ENCODE data around the gene SURF6. TPM values are rescaled to one million over a fixed set of nuclear protein-coding genes. Genes with fewer than 3 reads are reported as not detected.

SURF6 gene
- total and polyA plus RNA-seq, 2 experiments from 2014 or later = 20.2 to 24.3 TPM

DNA sequence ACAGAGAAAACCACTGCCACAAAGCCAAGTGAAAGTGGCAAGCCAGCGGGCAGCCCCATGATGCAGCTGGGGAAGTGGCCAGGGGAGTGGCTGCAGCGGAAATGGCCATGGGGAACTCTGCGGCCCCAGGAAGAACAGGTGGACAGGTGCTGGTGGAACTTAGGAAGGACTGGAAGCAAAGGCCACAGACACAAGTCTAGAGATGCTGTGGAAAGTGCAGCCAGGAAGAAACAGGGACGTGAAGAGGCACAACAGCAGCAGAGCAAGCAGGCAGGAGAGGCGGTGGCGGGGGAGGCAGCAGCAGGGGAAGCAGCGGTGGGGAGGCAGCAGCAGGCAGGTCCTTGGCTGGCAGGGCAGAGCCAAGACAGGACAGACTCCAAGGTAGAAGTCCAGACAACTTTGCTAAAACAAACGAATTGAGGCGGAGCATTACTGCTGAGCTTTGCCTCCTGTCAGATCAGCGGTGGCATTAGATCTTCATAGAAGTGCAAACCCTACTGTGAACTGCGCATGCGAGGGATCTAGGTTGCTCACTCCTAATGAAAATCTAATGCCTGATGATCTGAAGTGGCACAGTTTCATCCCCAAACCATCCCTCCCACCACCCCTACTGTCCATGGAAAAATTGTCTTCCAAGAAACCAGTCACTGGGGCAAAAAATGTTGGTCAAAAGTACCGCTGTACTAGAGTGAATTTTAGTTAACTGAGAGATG lies 11.8 kb downstream of the SURF6 start:
- Histone ChIP-seq H2AFZ (no peak overlapping the region), H4K20me1 (ENCODE audit: insufficient read depth, poor library complexity, severe bottlenecking) (no peaks in the 10 kb centered on the region), H3K4me3 (no peak overlapping the region), H3K27ac (no peak overlapping the region), H3K27me3 (no peaks in the 10 kb centered on the region), H3K9me2 (replicated peaks; ENCODE audit: insufficient read depth) (no peaks in the 10 kb centered on the region), H3K9me3 (ENCODE audit: low read depth) (no peaks in the 10 kb centered on the region), H3K4me1 (ENCODE audit: insufficient read depth) (no peaks in the 10 kb centered on the region), H3K79me2 (no peaks in the 10 kb centered on the region), H3K36me3 (replicated peaks; ENCODE audit: insufficient read depth, low read depth) (no peaks in the 10 kb centered on the region), H3K4me2 (no peak overlapping the region)
- no peak for DNase-seq (ENCODE audit: low spot score)
- WGBS (ENCODE audit: low lambda C conversion rate, missing lambda C conversion rate) = 94% methylated on average over 13 of the region's 13 CpGs
- TF ChIP-seq EZH2phosphoT487 (IDR thresholded peaks at IDR 0.05; ENCODE audit: low read depth, severe bottlenecking, unreplicated experiment) (no peak), EZH2 (IDR thresholded peaks at IDR 0.05; ENCODE audit: borderline replicate concordance) (no peak)
- TF ChIP-seq, protein P1, sequence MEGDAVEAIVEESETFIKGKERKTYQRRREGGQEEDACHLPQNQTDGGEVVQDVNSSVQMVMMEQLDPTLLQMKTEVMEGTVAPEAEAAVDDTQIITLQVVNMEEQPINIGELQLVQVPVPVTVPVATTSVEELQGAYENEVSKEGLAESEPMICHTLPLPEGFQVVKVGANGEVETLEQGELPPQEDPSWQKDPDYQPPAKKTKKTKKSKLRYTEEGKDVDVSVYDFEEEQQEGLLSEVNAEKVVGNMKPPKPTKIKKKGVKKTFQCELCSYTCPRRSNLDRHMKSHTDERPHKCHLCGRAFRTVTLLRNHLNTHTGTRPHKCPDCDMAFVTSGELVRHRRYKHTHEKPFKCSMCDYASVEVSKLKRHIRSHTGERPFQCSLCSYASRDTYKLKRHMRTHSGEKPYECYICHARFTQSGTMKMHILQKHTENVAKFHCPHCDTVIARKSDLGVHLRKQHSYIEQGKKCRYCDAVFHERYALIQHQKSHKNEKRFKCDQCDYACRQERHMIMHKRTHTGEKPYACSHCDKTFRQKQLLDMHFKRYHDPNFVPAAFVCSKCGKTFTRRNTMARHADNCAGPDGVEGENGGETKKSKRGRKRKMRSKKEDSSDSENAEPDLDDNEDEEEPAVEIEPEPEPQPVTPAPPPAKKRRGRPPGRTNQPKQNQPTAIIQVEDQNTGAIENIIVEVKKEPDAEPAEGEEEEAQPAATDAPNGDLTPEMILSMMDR (IDR thresholded peaks at IDR 0.05; ENCODE audit: poor library complexity) = no peak

GRCh38 chr9:133323211-133323610 lies 12.8 kb downstream of the SURF6 start:
- WGBS (ENCODE audit: low lambda C conversion rate, missing lambda C conversion rate) = 92% methylated on average over 10 of the region's 10 CpGs
- Histone ChIP-seq H3K9me3 (ENCODE audit: low read depth) (no peaks in the 10 kb centered on the region), H3K27ac (no peak overlapping the region), H3K4me1 (ENCODE audit: insufficient read depth) (no peaks in the 10 kb centered on the region), H3K4me2 (no peak overlapping the region), H3K9me2 (replicated peaks; ENCODE audit: insufficient read depth) (no peaks in the 10 kb centered on the region), H2AFZ (no peak overlapping the region), H3K27me3 (no peaks in the 10 kb centered on the region), H3K79me2 (no peaks in the 10 kb centered on the region), H3K4me3 (no peak overlapping the region), H3K36me3 (replicated peaks; ENCODE audit: insufficient read depth, low read depth) (no peaks in the 10 kb centered on the region), H4K20me1 (ENCODE audit: insufficient read depth, poor library complexity, severe bottlenecking) (no peaks in the 10 kb centered on the region)
- no peak for TF ChIP-seq EZH2phosphoT487 (IDR thresholded peaks at IDR 0.05; ENCODE audit: low read depth, severe bottlenecking, unreplicated experiment)
- TF ChIP-seq, protein P1 (IDR thresholded peaks at IDR 0.05; ENCODE audit: poor library complexity) = no peak
- TF ChIP-seq EZH2 (IDR thresholded peaks at IDR 0.05; ENCODE audit: borderline replicate concordance) = no peak
- no peak for DNase-seq (ENCODE audit: low spot score)

- H3K9me2 ChIP-seq (replicated peaks; ENCODE audit: insufficient read depth) = no peaks in the 10 kb centered on the region
- H3K9me3 ChIP-seq (ENCODE audit: low read depth) = no peaks in the 10 kb centered on the region
- H3K4me1 ChIP-seq (ENCODE audit: insufficient read depth) = no peaks in the 10 kb centered on the region
- no peaks in the 10 kb centered on the region for H4K20me1 ChIP-seq (ENCODE audit: insufficient read depth, poor library complexity, severe bottlenecking)
- no peak overlapping the region for H3K27ac ChIP-seq
- no peak overlapping the region for H2AFZ ChIP-seq
- DNase-seq (ENCODE audit: low spot score) = no peak
- TF ChIP-seq, protein P1 (IDR thresholded peaks at IDR 0.05; ENCODE audit: poor library complexity) = no peak
- no peak for TF ChIP-seq EZH2phosphoT487 (IDR thresholded peaks at IDR 0.05; ENCODE audit: low read depth, severe bottlenecking, unreplicated experiment)
- TF ChIP-seq EZH2 (IDR thresholded peaks at IDR 0.05; ENCODE audit: borderline replicate concordance) = no peak
- no peak overlapping the region for H3K4me2 ChIP-seq
- no peaks in the 10 kb centered on the region for H3K36me3 ChIP-seq (replicated peaks; ENCODE audit: insufficient read depth, low read depth)
- WGBS (ENCODE audit: low lambda C conversion rate, missing lambda C conversion rate) = 95% methylated on average over 14 of the region's 14 CpGs
- H3K4me3 ChIP-seq = no peak overlapping the region
- H3K79me2 ChIP-seq = no peaks in the 10 kb centered on the region
- no peaks in the 10 kb centered on the region for H3K27me3 ChIP-seq
These were observed 13.3 kb downstream of the SURF6 start for GRCh38 chr9:133322701-133323100.
